ENCODE results near the gene RPS10. TPM values are rescaled to one million over a fixed set of nuclear protein-coding genes. Genes with fewer than 3 reads are reported as not detected.

RPS10 gene
- total RNA-seq, 1 experiment from 2014 or later: 1,650 TPM

GRCh38 chr6:34375833-34376232 lies 50.0 kb downstream of the RPS10 start:
- DNase-seq: no peak
- CTCF ChIA-PET: no interaction called here
- Mint-ChIP-seq H3K4me3 (ENCODE audit: unreplicated experiment) (no peak overlapping the region), H3K27ac (ENCODE audit: unreplicated experiment) (no peak overlapping the region), H3K36me3 (ENCODE audit: insufficient read depth, unreplicated experiment) (no peaks in the 10 kb centered on the region), H3K9me3 (ENCODE audit: unreplicated experiment) (no peaks in the 10 kb centered on the region), H3K4me1 (ENCODE audit: low read depth, unreplicated experiment) (no peaks in the 10 kb centered on the region), H3K27me3 (ENCODE audit: insufficient read depth, unreplicated experiment) (no peaks in the 10 kb centered on the region)
- Histone ChIP-seq H3K9me3 (no peaks in the 10 kb centered on the region), H3K4me3 (ENCODE audit: low read depth, low read length) (no peak overlapping the region), H3K4me1 (peaks cover 9% of the 10 kb centered on the region), H3K27me3 (replicated peaks; ENCODE audit: control insufficient read depth, insufficient read depth, low read length) (no peaks in the 10 kb centered on the region), H3K36me3 (ENCODE audit: control insufficient read depth, insufficient read depth, low read length) (no peaks in the 10 kb centered on the region)
- POLR2A ChIA-PET: no interaction called here
- intact Hi-C loops (cut with micrococcal nuclease; ENCODE audit: unreplicated experiment): loop anchor here (1.0 kb wide), 1 partner anchor 15 kb away; no protein-coding TSS in a partner anchor
- no TSS peak for BruUV-seq (replicated peaks)
- TF ChIP-seq, protein P1, sequence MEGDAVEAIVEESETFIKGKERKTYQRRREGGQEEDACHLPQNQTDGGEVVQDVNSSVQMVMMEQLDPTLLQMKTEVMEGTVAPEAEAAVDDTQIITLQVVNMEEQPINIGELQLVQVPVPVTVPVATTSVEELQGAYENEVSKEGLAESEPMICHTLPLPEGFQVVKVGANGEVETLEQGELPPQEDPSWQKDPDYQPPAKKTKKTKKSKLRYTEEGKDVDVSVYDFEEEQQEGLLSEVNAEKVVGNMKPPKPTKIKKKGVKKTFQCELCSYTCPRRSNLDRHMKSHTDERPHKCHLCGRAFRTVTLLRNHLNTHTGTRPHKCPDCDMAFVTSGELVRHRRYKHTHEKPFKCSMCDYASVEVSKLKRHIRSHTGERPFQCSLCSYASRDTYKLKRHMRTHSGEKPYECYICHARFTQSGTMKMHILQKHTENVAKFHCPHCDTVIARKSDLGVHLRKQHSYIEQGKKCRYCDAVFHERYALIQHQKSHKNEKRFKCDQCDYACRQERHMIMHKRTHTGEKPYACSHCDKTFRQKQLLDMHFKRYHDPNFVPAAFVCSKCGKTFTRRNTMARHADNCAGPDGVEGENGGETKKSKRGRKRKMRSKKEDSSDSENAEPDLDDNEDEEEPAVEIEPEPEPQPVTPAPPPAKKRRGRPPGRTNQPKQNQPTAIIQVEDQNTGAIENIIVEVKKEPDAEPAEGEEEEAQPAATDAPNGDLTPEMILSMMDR (IDR thresholded peaks at IDR 0.05; ENCODE audit: insufficient read depth in 1 of 2, low read depth in 1 of 2, low read length in 1 of 2, severe bottlenecking in 1 of 2, unreplicated experiment in 1 of 2): no peak

GRCh38 chr6:34374508-34374907 lies 51.4 kb downstream of the RPS10 start:
- Mint-ChIP-seq H3K4me1 (ENCODE audit: low read depth, unreplicated experiment) (no peaks in the 10 kb centered on the region), H3K36me3 (ENCODE audit: insufficient read depth, unreplicated experiment) (no peaks in the 10 kb centered on the region), H3K27me3 (ENCODE audit: insufficient read depth, unreplicated experiment) (no peaks in the 10 kb centered on the region), H3K27ac (ENCODE audit: unreplicated experiment) (no peak overlapping the region), H3K4me3 (ENCODE audit: unreplicated experiment) (no peak overlapping the region), H3K9me3 (ENCODE audit: unreplicated experiment) (no peaks in the 10 kb centered on the region)
- TF ChIP-seq, protein P1 (IDR thresholded peaks at IDR 0.05; ENCODE audit: insufficient read depth in 1 of 2, low read depth in 1 of 2, low read length in 1 of 2, severe bottlenecking in 1 of 2, unreplicated experiment in 1 of 2): no peak
- Histone ChIP-seq H3K4me3 (ENCODE audit: low read depth, low read length) (no peak overlapping the region), H3K9me3 (no peaks in the 10 kb centered on the region), H3K4me1 (peaks cover 9% of the 10 kb centered on the region), H3K36me3 (ENCODE audit: control insufficient read depth, insufficient read depth, low read length) (no peaks in the 10 kb centered on the region), H3K27me3 (replicated peaks; ENCODE audit: control insufficient read depth, insufficient read depth, low read length) (no peaks in the 10 kb centered on the region)
- BruUV-seq (replicated peaks): no TSS peak
- ChIA-PET POLR2A (no interaction called here), CTCF (no interaction called here)
- no peak for DNase-seq
- intact Hi-C loops (cut with micrococcal nuclease; ENCODE audit: unreplicated experiment): no loop called here

DNA sequence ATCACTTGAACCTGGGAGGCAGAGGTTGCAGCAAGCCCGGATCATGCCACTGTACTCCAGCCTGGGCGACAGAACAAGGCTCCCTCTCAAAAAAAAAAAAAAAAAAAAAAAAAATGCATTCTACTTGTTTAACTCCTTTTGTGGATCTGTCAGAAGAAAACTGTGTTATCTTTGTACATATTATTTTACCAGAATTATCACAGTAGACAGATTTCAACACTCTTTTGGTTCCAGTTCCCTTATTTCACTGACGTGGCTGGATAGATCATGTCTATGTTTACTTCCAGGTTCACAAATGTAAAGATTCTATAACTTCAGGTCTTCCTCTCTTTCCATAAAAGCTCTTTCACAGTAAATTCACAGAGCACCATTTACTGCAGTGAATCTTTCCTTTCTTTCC lies 51.8 kb downstream of the RPS10 start:
- intact Hi-C loops (cut with micrococcal nuclease; ENCODE audit: unreplicated experiment): no loop called here
- H3K4me3 ChIP-seq (ENCODE audit: low read depth, low read length): no peak overlapping the region
- POLR2A ChIA-PET: no interaction called here
- H3K27ac Mint-ChIP-seq (ENCODE audit: unreplicated experiment): no peak overlapping the region
- no peak for DNase-seq
- CTCF ChIA-PET: no interaction called here
- no peaks in the 10 kb centered on the region for H3K36me3 ChIP-seq (ENCODE audit: control insufficient read depth, insufficient read depth, low read length)
- H3K36me3 Mint-ChIP-seq (ENCODE audit: insufficient read depth, unreplicated experiment): no peaks in the 10 kb centered on the region
- H3K4me1 Mint-ChIP-seq (ENCODE audit: low read depth, unreplicated experiment): no peaks in the 10 kb centered on the region
- peaks cover 9% of the 10 kb centered on the region for H3K4me1 ChIP-seq
- no TSS peak for BruUV-seq (replicated peaks)
- H3K27me3 Mint-ChIP-seq (ENCODE audit: insufficient read depth, unreplicated experiment): no peaks in the 10 kb centered on the region
- H3K9me3 ChIP-seq: no peaks in the 10 kb centered on the region
- no peak overlapping the region for H3K4me3 Mint-ChIP-seq (ENCODE audit: unreplicated experiment)
- no peaks in the 10 kb centered on the region for H3K27me3 ChIP-seq (replicated peaks; ENCODE audit: control insufficient read depth, insufficient read depth, low read length)
- no peaks in the 10 kb centered on the region for H3K9me3 Mint-ChIP-seq (ENCODE audit: unreplicated experiment)
- TF ChIP-seq, protein P1 (IDR thresholded peaks at IDR 0.05; ENCODE audit: insufficient read depth in 1 of 2, low read depth in 1 of 2, low read length in 1 of 2, severe bottlenecking in 1 of 2, unreplicated experiment in 1 of 2): no peak
